Left ventricle myocardium inferior (tissue), 1 donor: ENCODE measurements around the gene C11orf24. TPM values are rescaled to one million over a fixed set of nuclear protein-coding genes. Genes with fewer than 3 reads are reported as not detected.
A peak's percentile ranks its signal among the peaks of the same experiment; 100 is the strongest.

Experiments
- DNase-seq: peaks from one replicate; pipeline ENCODE4 v3.0.0-alpha.2; 2020
- H3K27ac ChIP-seq: fragments of 200-600 bp; replicated peaks from 2 replicates; pipeline ENCODE4 v1.8.0; 2021
- H3K27me3 ChIP-seq: fragments of 200-600 bp; 2 replicates; pipeline ENCODE4 v1.8.0; 2021; ENCODE audit warnings: low read depth
- H3K36me3 ChIP-seq: fragments of 200-600 bp; 2 replicates; pipeline ENCODE4 v1.8.0; 2021
- H3K4me1 ChIP-seq: fragments of 200-600 bp; 2 replicates; pipeline ENCODE4 v1.8.0; 2021
- H3K4me3 ChIP-seq: fragments of 200-600 bp; 2 replicates; pipeline ENCODE4 v1.8.0; 2021; ENCODE audit warnings: mild to moderate bottlenecking, moderate library complexity
- H3K9me3 ChIP-seq: fragments of 200-600 bp; replicated peaks from 2 replicates; pipeline ENCODE4 v1.8.0; 2021
- intact Hi-C: fragments of 100-400 bp; cut with micrococcal nuclease; formaldehyde crosslinking; loops from one replicate; pipeline ENCODE4 v1.11.0; 2022
- total RNA-seq: library from RNA; stranded (reverse); fragmentation: NEBNext Ultra II Directional; extraction: Animal tissue kit (Norgen Biotek cat#: 25700); gene quantifications from one replicate; pipeline ENCODE4 v1.2.1, GENCODE V29; 2021
- TF ChIP-seq, protein P1 (sequence below): fragments of 200-600 bp; IDR thresholded peaks from 2 replicates; pipeline ENCODE4 v1.8.0; 2021; ENCODE audit warnings: antibody characterized with exemption, mild to moderate bottlenecking, borderline replicate concordance
- donor health status: DM: no; HTN: yes; CAD: no; lungs with severe emphysema.

Gene C11orf24
- total RNA-seq, 1 donor from 2014 or later: 28.6 TPM

DNA sequence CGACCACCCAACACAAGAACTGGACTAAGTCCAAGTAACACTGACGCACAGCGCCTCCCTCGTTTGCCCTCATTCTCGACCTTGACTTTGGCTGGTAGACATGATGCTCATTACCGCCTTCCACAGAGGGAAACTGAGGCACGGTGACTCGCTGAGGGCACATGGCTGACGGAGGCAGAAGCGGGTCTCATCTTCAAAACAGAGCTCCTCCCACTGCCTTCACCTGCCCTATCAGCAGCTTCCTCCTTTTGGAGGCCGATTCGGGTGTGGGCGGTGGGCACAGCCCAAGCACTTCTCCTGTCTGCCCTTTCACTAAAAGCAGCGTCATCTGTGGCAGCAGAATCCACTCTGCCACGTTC is 56.7 kb downstream of the C11orf24 start:
- TF ChIP-seq, protein P1, sequence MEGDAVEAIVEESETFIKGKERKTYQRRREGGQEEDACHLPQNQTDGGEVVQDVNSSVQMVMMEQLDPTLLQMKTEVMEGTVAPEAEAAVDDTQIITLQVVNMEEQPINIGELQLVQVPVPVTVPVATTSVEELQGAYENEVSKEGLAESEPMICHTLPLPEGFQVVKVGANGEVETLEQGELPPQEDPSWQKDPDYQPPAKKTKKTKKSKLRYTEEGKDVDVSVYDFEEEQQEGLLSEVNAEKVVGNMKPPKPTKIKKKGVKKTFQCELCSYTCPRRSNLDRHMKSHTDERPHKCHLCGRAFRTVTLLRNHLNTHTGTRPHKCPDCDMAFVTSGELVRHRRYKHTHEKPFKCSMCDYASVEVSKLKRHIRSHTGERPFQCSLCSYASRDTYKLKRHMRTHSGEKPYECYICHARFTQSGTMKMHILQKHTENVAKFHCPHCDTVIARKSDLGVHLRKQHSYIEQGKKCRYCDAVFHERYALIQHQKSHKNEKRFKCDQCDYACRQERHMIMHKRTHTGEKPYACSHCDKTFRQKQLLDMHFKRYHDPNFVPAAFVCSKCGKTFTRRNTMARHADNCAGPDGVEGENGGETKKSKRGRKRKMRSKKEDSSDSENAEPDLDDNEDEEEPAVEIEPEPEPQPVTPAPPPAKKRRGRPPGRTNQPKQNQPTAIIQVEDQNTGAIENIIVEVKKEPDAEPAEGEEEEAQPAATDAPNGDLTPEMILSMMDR: no peak
- intact Hi-C loops: no loop called here
- no peaks in the 10 kb centered on the region for H3K36me3 ChIP-seq
- DNase-seq: no peak
- H3K9me3 ChIP-seq: no peaks in the 10 kb centered on the region
- H3K4me3 ChIP-seq: no peak overlapping the region
- H3K27ac ChIP-seq: peak overlapping the region; percentile 100
- H3K27me3 ChIP-seq: no peaks in the 10 kb centered on the region
- H3K4me1 ChIP-seq: peaks cover 56% of the 10 kb centered on the region

DNA sequence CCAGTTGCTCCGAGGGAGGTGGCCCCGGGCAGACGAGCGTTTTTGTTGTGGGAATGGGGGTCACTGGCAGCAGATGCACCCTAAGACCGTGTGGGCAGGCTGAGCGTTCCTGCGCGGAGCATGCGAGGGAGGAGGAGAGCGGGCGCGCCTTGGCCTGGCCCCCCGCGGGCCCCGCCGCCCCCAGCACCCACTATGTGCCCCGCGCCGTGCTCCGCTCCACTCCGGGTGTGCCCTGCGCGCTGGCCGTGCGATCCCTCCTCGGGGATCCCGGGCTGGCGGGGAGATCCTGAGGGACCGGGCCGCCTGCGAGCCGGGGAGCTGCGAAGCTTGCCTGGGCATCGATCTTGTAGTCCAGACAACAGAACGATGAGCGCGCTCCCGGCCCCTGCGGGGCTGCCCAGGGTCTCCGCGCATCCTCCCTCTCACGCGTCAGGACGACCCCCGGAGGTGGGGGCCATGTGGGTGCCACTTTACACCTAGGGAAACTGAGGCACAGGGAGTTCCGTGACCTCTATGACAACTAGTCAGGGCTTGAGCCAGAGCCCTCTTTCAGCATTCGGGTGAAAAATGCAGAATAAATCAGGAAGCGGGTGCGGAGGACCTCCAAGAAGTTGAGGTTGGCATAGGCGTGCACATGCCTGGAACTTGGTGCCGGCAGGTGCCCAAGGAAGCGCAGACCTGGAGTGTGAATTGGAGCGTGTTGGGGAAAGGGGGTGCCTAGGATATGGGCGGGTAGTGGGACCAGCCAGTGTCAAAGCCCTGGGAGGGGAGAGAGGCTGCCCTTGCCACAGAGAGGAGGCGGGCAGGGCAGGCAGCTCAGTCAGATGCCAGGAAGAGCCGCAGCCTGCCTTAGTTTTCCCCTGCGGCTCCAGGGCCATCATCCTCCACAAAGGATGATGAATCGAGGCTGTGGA is 57.3 kb downstream of the C11orf24 start:
- H3K9me3 ChIP-seq: no peaks in the 10 kb centered on the region
- DNase-seq: no peak
- peak overlapping the region; percentile 100 for H3K27ac ChIP-seq
- no peaks in the 10 kb centered on the region for H3K27me3 ChIP-seq
- peaks cover 62% of the 10 kb centered on the region for H3K4me1 ChIP-seq
- TF ChIP-seq, protein P1: no peak
- intact Hi-C loops: no loop called here
- H3K4me3 ChIP-seq: peak overlapping the region; percentile 94
- H3K36me3 ChIP-seq: no peaks in the 10 kb centered on the region

DNA sequence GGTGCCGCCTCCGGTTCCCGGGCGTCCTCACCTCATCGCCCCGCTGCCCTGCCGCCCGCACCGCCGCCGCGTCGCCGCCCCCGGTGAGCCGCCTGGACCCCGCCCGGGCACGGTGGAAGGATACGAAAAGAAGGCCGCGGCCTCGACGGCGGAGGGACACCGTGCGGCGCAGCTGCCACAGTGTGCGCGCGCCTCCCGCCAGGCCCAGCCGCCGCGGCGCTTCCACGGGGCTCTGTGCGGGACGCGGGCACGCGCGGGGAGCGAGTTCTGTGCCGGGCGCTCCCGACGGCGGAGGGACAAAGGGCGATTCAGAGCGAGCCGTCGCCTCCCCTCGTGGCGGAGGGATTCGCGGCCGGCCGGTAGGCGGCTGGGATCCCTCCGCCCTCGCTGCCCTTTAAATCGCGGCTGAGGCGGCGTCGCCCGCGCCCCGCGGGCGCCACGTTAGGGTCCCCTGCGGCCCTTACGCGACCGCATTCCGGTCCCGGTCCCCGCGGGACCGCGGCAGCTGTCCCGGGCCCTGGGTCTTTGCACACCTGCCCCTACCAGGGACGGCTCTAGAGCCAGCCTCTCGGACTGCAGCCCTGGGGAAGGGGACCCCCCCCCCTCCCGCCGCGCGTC is 58.1 kb downstream of the C11orf24 start:
- intact Hi-C loops: no loop called here
- Histone ChIP-seq H3K9me3 (no peaks in the 10 kb centered on the region), H3K27me3 (no peaks in the 10 kb centered on the region), H3K36me3 (no peaks in the 10 kb centered on the region), H3K4me3 (peak overlapping the region; percentile 94), H3K27ac (peak overlapping the region; percentile 100), H3K4me1 (peaks cover 70% of the 10 kb centered on the region)
- TF ChIP-seq, protein P1: peak; percentile 15
- peak; percentile 90 for DNase-seq

DNA sequence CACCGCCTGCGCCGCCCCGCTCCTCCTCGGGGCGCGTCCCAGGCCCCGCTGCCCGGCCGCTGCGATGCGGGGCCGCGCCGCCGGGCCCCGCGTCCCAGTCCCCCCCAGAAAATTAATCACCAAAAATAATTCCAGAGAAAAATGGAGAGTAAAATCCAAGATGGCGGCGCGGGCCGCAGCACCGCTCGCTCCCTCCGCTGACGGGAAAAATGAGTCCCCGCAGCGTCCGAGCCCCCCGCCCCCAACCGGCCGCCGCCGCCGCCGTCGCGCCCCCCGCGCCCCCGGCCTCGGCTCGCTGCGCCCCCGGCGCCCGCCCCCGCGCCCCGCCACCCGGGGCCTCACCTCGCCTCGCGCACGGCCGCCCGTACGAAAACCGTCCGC is 58.6 kb downstream of the C11orf24 start, which contains the start of gene KMT5B:
Gene KMT5B (minus strand): TSS at position 162 of the 381 bp plus-strand sequence. CDS start 23,220 bp downstream, outside the sequence.
- Histone ChIP-seq H3K36me3 (no peaks in the 10 kb centered on the region), H3K27me3 (no peaks in the 10 kb centered on the region), H3K4me3 (peak within 1 kb of the TSS; percentile 94), H3K4me1 (peaks cover 74% of the 10 kb centered on the region), H3K9me3 (no peaks in the 10 kb centered on the region), H3K27ac (peak within 1 kb of the TSS; percentile 100)
- DNase-seq: peak; percentile 78
- intact Hi-C loops: no loop called here
- TF ChIP-seq, protein P1: no peak

DNA sequence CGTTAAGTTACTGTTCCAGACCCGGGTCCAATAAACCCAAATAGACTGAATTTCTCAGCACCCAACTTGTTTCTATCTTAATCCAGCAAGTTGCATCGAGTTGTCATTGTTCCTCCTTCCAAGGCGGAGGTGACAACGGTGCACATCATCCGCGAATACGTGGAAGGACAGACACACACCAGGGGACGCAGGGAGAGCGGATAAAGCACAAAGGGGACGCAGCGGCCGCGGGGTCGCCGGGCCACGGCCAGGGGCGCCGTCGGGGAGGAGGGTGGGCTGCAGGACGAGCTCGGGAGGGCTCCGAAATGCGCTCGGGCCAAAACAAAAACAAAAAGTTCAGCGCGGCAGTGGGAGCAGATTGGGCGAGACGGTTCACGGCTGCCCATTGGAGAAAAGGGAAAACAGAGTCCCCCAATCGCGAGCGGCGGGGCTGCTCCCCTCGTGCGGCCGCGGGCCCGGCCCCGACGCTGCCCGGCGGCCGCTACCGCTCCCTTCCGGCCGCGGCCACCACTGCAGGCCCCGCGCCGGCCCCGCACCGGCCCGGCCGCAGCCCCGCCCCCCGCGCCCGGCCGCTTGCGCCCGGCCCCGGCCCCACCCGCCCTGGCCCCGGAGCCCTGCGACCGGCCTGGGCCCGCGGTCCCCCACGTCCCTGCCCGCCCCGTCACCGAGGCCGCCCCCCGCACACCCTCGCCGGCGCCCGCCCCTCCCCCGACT is 59.2 kb downstream of the C11orf24 start:
- Histone ChIP-seq H3K4me1 (peaks cover 75% of the 10 kb centered on the region), H3K27ac (peak overlapping the region; percentile 100), H3K36me3 (no peaks in the 10 kb centered on the region), H3K27me3 (no peaks in the 10 kb centered on the region), H3K4me3 (peak overlapping the region; percentile 94), H3K9me3 (no peaks in the 10 kb centered on the region)
- DNase-seq: peak; percentile 72
- intact Hi-C loops: no loop called here
- TF ChIP-seq, protein P1: peak; percentile 48
